NCI-H345 treated with DMSO at 0.1 percent for 48 hours (cell line): ENCODE results near the gene TRAPPC5.

Experiments
- DNase-seq: peaks from one replicate; lab custom pipeline; 2025; ENCODE audit not compliant: unreplicated experiment; lab: John Stamatoyannopoulos, UW

The TRAPPC5 gene

GRCh38 chr19:7729831-7730285 lies 49.2 kb downstream of the TRAPPC5 start:
- DNase-seq, result no peak

- no peak for DNase-seq
Observed at GRCh38 chr19:7730286-7731217, 49.9 kb downstream of the TRAPPC5 start.

- no peak for DNase-seq
Observed at GRCh38 chr19:7731218-7731595, 50.6 kb downstream of the TRAPPC5 start.

- DNase-seq, result no peak
Observed at GRCh38 chr19:7731615-7732014, 51.0 kb downstream of the TRAPPC5 start.

GRCh38 chr19:7732045-7732444 lies 51.4 kb downstream of the TRAPPC5 start, which contains the start of gene CLEC4G:
CLEC4G (minus strand) TSS chr19:7732110; CDS start chr19:7732102, 8 bp downstream.
- DNase-seq, result no peak

- DNase-seq, result no peak
Observed at GRCh38 chr19:7733376-7733775, 52.7 kb downstream of the TRAPPC5 start.

- DNase-seq, result no peak
Observed at GRCh38 chr19:7734220-7735203, 53.9 kb downstream of the TRAPPC5 start.

GRCh38 chr19:7736148-7736547 lies 55.5 kb downstream of the TRAPPC5 start:
- no peak for DNase-seq

- no peak for DNase-seq
Observed at GRCh38 chr19:7737215-7737614, 56.6 kb downstream of the TRAPPC5 start.
